PC-9 (cell line): ENCODE results near the gene HDAC7. TPM values are rescaled to one million over a fixed set of nuclear protein-coding genes. Genes with fewer than 3 reads are reported as not detected.
A peak's percentile ranks its signal among the peaks of the same experiment; 100 is the strongest.
"Not testable (repeated sequence)": the region's sequence is repeated elsewhere in the genome, so short reads cannot be mapped to it uniquely, and the experiment has no call there.

Experiments
- BruUV-seq: library from RNA; stranded (reverse); fragments of 400-500 nt; replicated peaks from 2 replicates; lab custom pipeline; 2021; lab: Mats Ljungman, UMichigan
- CTCF ChIA-PET: fragments of 300-600 bp; sonication (Branson Sonifier 250); formaldehyde crosslinking; loops from one replicate; lab custom pipeline; 2022; ENCODE audit warnings: antibody characterized with exemption; lab: Charles Lee
- POLR2A ChIA-PET: fragments of 300-600 bp; sonication (Branson Sonifier 250); formaldehyde crosslinking; loops from one replicate; lab custom pipeline; 2022; ENCODE audit warnings: antibody characterized with exemption; ENCODE audit not compliant: unreplicated experiment; lab: Charles Lee
- DNase-seq, 2 experiments: peaks; one replicate each; pipeline versions ENCODE4 v3.0.0 to v3.0.0-alpha.2; 2015 to 2022; ENCODE audit warnings: mixed read lengths in 1 of 2
- H2AFZ ChIP-seq: fragments of 200-600 bp; sonication (generic); 2 replicates; pipeline ENCODE4 v1.8.1; 2017; ENCODE audit warnings: antibody characterized with exemption
- H3F3A ChIP-seq: fragments of 200-600 bp; sonication (generic); 2 replicates; pipeline ENCODE4 v1.8.1; 2017; ENCODE audit warnings: antibody characterized with exemption, mild to moderate bottlenecking, low read depth; ENCODE audit not compliant: insufficient read depth
- H3K27ac ChIP-seq: fragments of 200-600 bp; sonication (generic); 2 replicates; pipeline ENCODE4 v1.6.1; 2016; ENCODE audit warnings: mixed run types
- H3K27me3 ChIP-seq: fragments of 200-600 bp; sonication (generic); 2 replicates; pipeline ENCODE4 v1.6.1; 2016; ENCODE audit warnings: low read depth, mixed run types; ENCODE audit not compliant: insufficient read depth
- H3K36me3 ChIP-seq: fragments of 200-600 bp; sonication (generic); 2 replicates; pipeline ENCODE4 v1.6.1; 2016; ENCODE audit warnings: low read depth, mixed run types
- H3K4me1 ChIP-seq: fragments of 200-600 bp; sonication (generic); replicated peaks from 2 replicates; pipeline ENCODE4 v1.6.1; 2016; ENCODE audit warnings: mixed run types; ENCODE audit not compliant: insufficient read depth
- H3K4me2 ChIP-seq: fragments of 200-600 bp; sonication (generic); 2 replicates; pipeline ENCODE4 v1.6.1; 2017; ENCODE audit warnings: mixed run types
- H3K4me3 ChIP-seq: fragments of 200-600 bp; sonication (generic); 2 replicates; pipeline ENCODE4 v1.6.1; 2016; ENCODE audit warnings: mixed run types
- H3K79me2 ChIP-seq: fragments of 200-600 bp; sonication (generic); 2 replicates; pipeline ENCODE4 v1.6.1; 2017; ENCODE audit warnings: low read depth, mixed run types
- H3K9me2 ChIP-seq: fragments of 200-600 bp; sonication (generic); 2 replicates; pipeline ENCODE4 v1.8.1; 2017; ENCODE audit warnings: mild to moderate bottlenecking; ENCODE audit not compliant: insufficient read depth
- H3K9me3 ChIP-seq: fragments of 200-600 bp; sonication (generic); 2 replicates; pipeline ENCODE4 v1.8.1; 2016; ENCODE audit warnings: low read depth; ENCODE audit not compliant: insufficient read depth
- H4K20me1 ChIP-seq: fragments of 200-600 bp; sonication (generic); 2 replicates; pipeline ENCODE4 v1.8.1; 2017; ENCODE audit not compliant: insufficient read depth
- CTCF ChIP-seq: fragments of 200-600 bp; sonication (generic); conservative IDR thresholded peaks from 2 replicates; pipeline ENCODE4 v1.6.1; 2017; ENCODE audit warnings: mixed run types, antibody characterized with exemption, mild to moderate bottlenecking, moderate library complexity
- EZH2 ChIP-seq: fragments of 200-600 bp; sonication (generic); IDR thresholded peaks from 2 replicates; pipeline ENCODE4 v1.8.0; 2017; ENCODE audit warnings: antibody characterized with exemption, low read depth
- intact Hi-C: fragments of 100-400 bp; cut with micrococcal nuclease; formaldehyde crosslinking; loops from one replicate; pipeline ENCODE4 v1.10.0; 2022; ENCODE audit not compliant: unreplicated experiment
- total RNA-seq: library from RNA; stranded (reverse); gene quantifications from 2 replicates; pipeline ENCODE4 v1.2.3, GENCODE V29; 2021

Gene HDAC7
- total RNA-seq, 1 experiment from 2014 or later = 106 TPM

- H3K27me3 ChIP-seq = no peaks in the 10 kb centered on the region
- H4K20me1 ChIP-seq = peaks cover 40% of the 10 kb centered on the region
- ChIA-PET POLR2A (no interaction called here), CTCF (interaction anchor here (2.2 to 2.3 kb wide), 2 partner anchors 17 to 24 kb away, joined by 8 to 13 read pairs; no protein-coding TSS in a partner anchor)
- no peak for DNase-seq
- H3K27ac ChIP-seq = peak overlapping the region; percentile 60
- H3K36me3 ChIP-seq = peaks cover 7% of the 10 kb centered on the region; the same call in 1 of the 2 replicates
- BruUV-seq = no TSS peak
- no peak overlapping the region for H2AFZ ChIP-seq
- no peaks in the 10 kb centered on the region for H3K9me2 ChIP-seq
- no peak for TF ChIP-seq CTCF
- TF ChIP-seq EZH2 = no peak
- H3K79me2 ChIP-seq = peaks cover 95% of the 10 kb centered on the region
- H3K9me3 ChIP-seq = no peaks in the 10 kb centered on the region
- peaks cover 27% of the 10 kb centered on the region; the same call in 1 of the 2 replicates for H3F3A ChIP-seq
- peak overlapping the region; percentile 87 for H3K4me2 ChIP-seq
- peak overlapping the region; percentile 40; the same call in 1 of the 2 replicates for H3K4me3 ChIP-seq
- intact Hi-C loops = no loop called here
- peaks cover 47% of the 10 kb centered on the region for H3K4me1 ChIP-seq
Measured at GRCh38 chr12:47811581-47812484, 7.9 kb downstream of the HDAC7 start.

- Histone ChIP-seq H3K27ac (no peak overlapping the region), H3K9me3 (no peaks in the 10 kb centered on the region), H3K4me2 (no peak overlapping the region), H3K36me3 (peaks cover 7% of the 10 kb centered on the region; the same call in 1 of the 2 replicates), H4K20me1 (peaks cover 40% of the 10 kb centered on the region), H2AFZ (no peak overlapping the region), H3K4me1 (peaks cover 40% of the 10 kb centered on the region), H3K27me3 (no peaks in the 10 kb centered on the region), H3F3A (peaks cover 27% of the 10 kb centered on the region; the same call in 1 of the 2 replicates), H3K9me2 (no peaks in the 10 kb centered on the region), H3K79me2 (peaks cover 95% of the 10 kb centered on the region), H3K4me3 (no peak overlapping the region)
- DNase-seq = no peak
- CTCF ChIA-PET = interaction anchor here (0.8 kb wide), 1 partner anchor 67 kb away, joined by 3 read pairs; no protein-coding TSS in a partner anchor
- POLR2A ChIA-PET = no interaction called here
- TF ChIP-seq CTCF = no peak
- TF ChIP-seq EZH2 = no peak
- no TSS peak for BruUV-seq
- intact Hi-C loops = no loop called here
Measured at GRCh38 chr12:47811072-47811396, 8.7 kb downstream of the HDAC7 start.

DNA sequence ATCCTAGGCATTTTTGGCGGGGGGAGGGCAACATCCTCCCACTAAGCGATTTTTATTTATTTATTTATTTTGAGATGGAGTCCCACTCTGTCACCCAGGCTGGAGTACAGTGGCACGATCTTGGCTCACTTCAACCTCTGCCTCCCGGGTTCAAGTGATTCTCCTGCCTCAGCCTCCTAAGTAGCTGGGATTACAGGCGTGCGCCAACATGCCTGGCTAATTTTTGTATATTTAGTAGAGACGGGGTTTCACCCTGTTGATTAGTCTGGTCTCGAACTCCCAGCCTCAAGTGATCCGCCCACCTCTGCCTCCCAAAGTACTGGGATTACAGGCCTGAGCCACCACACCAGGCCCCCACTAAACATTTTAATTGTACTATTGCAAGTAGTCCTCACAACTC lies 10.2 kb downstream of the HDAC7 start:
- POLR2A ChIA-PET = interaction anchor here (0.9 kb wide), 1 partner anchor 26 kb away, joined by 4 read pairs; no protein-coding TSS in a partner anchor
- H3K9me2 ChIP-seq, DNase-seq, H3K9me3 ChIP-seq, H3K4me2 ChIP-seq, H3K27ac ChIP-seq, H3K4me3 ChIP-seq, BruUV-seq, H3K27me3 ChIP-seq, H3K36me3 ChIP-seq, CTCF ChIA-PET, H2AFZ ChIP-seq, intact Hi-C loops: not testable (repeated sequence)
- peaks cover 81% of the 10 kb centered on the region for H3K79me2 ChIP-seq
- H4K20me1 ChIP-seq = peaks cover 40% of the 10 kb centered on the region
- peaks cover 20% of the 10 kb centered on the region; the same call in 1 of the 2 replicates for H3F3A ChIP-seq
- peaks cover 28% of the 10 kb centered on the region for H3K4me1 ChIP-seq
